ENCODE results near the gene DMGDH.
A peak's percentile ranks its signal among the peaks of the same experiment; 100 is the strongest.

The DMGDH gene

GRCh38 chr5:79069488-79070349 lies at the start of gene DMGDH, which contains the start of gene BHMT2:
DMGDH (minus strand) TSS chr5:79069674; CDS start chr5:79069620, 54 bp downstream.
BHMT2 (plus strand) TSS chr5:79069767; CDS start chr5:79069783, 16 bp downstream.
- peak within 1 kb of the TSS; percentile 28 to 34 for H3K4me3 ChIP-seq (replicated peaks in 1 of 2; ENCODE audit: low read depth in 2 of 2, low read length in 2 of 2)
- DNase-seq (ENCODE audit: low read depth in 2 of 2) = peak; percentile 10 to 41
- no peak for TF ChIP-seq CTCF (IDR thresholded peaks at IDR 0.05; ENCODE audit: low read depth, low read length)

- no peak for DNase-seq (ENCODE audit: low read depth in 2 of 2)
- TF ChIP-seq CTCF (IDR thresholded peaks at IDR 0.05; ENCODE audit: low read depth, low read length) = no peak
Observed at GRCh38 chr5:79112703-79113058, 43.2 kb upstream of the DMGDH start.

GRCh38 chr5:79111960-79112702 lies 42.7 kb upstream of the DMGDH start:
- no peak for TF ChIP-seq CTCF (IDR thresholded peaks at IDR 0.05; ENCODE audit: low read depth, low read length)
- no peak for DNase-seq (ENCODE audit: low read depth in 2 of 2)
- no peak overlapping the region for H3K4me3 ChIP-seq (replicated peaks in 1 of 2; ENCODE audit: low read depth in 2 of 2, low read length in 2 of 2)

More at GRCh38 chr5:79112703-79113058, 43.2 kb upstream of the DMGDH start:
- H3K4me3 ChIP-seq (replicated peaks in 1 of 2; ENCODE audit: low read depth in 2 of 2, low read length in 2 of 2) = no peak overlapping the region

GRCh38 chr5:79111387-79111959 lies 42.0 kb upstream of the DMGDH start, which contains the start of gene BHMT:
BHMT (plus strand) TSS chr5:79111809; CDS start chr5:79111886, 77 bp downstream.
- H3K4me3 ChIP-seq (replicated peaks in 1 of 2; ENCODE audit: low read depth in 2 of 2, low read length in 2 of 2) = no peak within 1 kb of the TSS
- no peak for TF ChIP-seq CTCF (IDR thresholded peaks at IDR 0.05; ENCODE audit: low read depth, low read length)
- no peak for DNase-seq (ENCODE audit: low read depth in 2 of 2)

GRCh38 chr5:79109527-79110492 lies 40.3 kb upstream of the DMGDH start:
- peak in 1 of 2 donors; percentile 16 for DNase-seq (ENCODE audit: low read depth in 2 of 2)
- no peak overlapping the region for H3K4me3 ChIP-seq (replicated peaks in 1 of 2; ENCODE audit: low read depth in 2 of 2, low read length in 2 of 2)
- peak; percentile 39 for TF ChIP-seq CTCF (IDR thresholded peaks at IDR 0.05; ENCODE audit: low read depth, low read length)

- no peak for TF ChIP-seq CTCF (IDR thresholded peaks at IDR 0.05; ENCODE audit: low read depth, low read length)
- no peak overlapping the region for H3K4me3 ChIP-seq (replicated peaks in 1 of 2; ENCODE audit: low read depth in 2 of 2, low read length in 2 of 2)
Observed at GRCh38 chr5:79108792-79109191, 39.3 kb upstream of the DMGDH start.

More at GRCh38 chr5:79108792-79109191, 39.3 kb upstream of the DMGDH start:
- no peak for DNase-seq (ENCODE audit: low read depth in 2 of 2)
